Thoracic aorta (tissue), 2 donors: Measurements from ENCODE around the gene SCYL1. TPM values are rescaled to one million over a fixed set of nuclear protein-coding genes. Genes with fewer than 3 reads are reported as not detected.

ENCODE experiments used
- ATAC-seq: fragments of 150-250 bp; one replicate; pipeline ENCODE4 v1.8.0; 2017; ENCODE audit warnings: low read depth; ENCODE audit not compliant: insufficient number of reproducible peaks, low FRiP score
- DNase-seq: peaks from one replicate; pipeline ENCODE4 v3.0.0-alpha.2; 2020; ENCODE audit warnings: low spot score
- H3K27ac ChIP-seq, 2 donors: fragments of 200-600 bp; sonication (generic); 1 replicate in 1 of 2; 2 replicates in 1 of 2; pipeline ENCODE4 v1.5.1; 2016; ENCODE audit warnings: mild to moderate bottlenecking in 2 of 2, moderate library complexity in 2 of 2
- H3K27me3 ChIP-seq: fragments of 200-600 bp; sonication (generic); replicated peaks from 2 replicates; pipeline ENCODE4 v1.6.0; 2016; ENCODE audit warnings: mild to moderate bottlenecking; ENCODE audit not compliant: insufficient read depth
- H3K36me3 ChIP-seq: fragments of 200-600 bp; sonication (generic); one replicate; pipeline ENCODE4 v1.5.1; 2016
- H3K4me1 ChIP-seq, 2 donors: fragments of 200-600 bp; sonication (generic); 1 replicate in 1 of 2; 2 replicates in 1 of 2; pipeline versions ENCODE4 v1.5.1 to v1.6.0; 2016; ENCODE audit warnings: low read depth in 2 of 2, mild to moderate bottlenecking in 1 of 2; ENCODE audit not compliant: control insufficient read depth in 1 of 2
- H3K4me3 ChIP-seq: fragments of 200-600 bp; sonication (generic); 2 replicates; pipeline ENCODE4 v1.5.1; 2016; ENCODE audit warnings: mild to moderate bottlenecking
- H3K9me3 ChIP-seq: fragments of 200-600 bp; sonication (generic); 2 replicates; pipeline ENCODE4 v1.5.1; 2016
- total RNA-seq, 2 donors: library from RNA; depleted of rRNA; stranded (reverse); fragments of >200 nt; gene quantifications; one replicate each; pipeline versions ENCODE4 v1.1.0 to v1.2.3, GENCODE V29; 2016
- TF ChIP-seq, protein P1 (sequence below): fragments of 200-600 bp; sonication (generic); IDR thresholded peaks from one replicate; pipeline ENCODE4 v1.5.1; 2019; ENCODE audit warnings: antibody characterized with exemption

The SCYL1 gene
- total RNA-seq, 2 donors from 2014 or later = 96.8 to 106 TPM

- Histone ChIP-seq H3K4me1 (peaks cover 38 to 68% of the 10 kb centered on the region in 2 donors), H3K27me3 (no peaks in the 10 kb centered on the region), H3K36me3 (no peaks in the 10 kb centered on the region), H3K4me3 (peak within 1 kb of the TSS; percentile 93), H3K27ac (peak within 1 kb of the TSS; percentile 93 to 96), H3K9me3 (no peaks in the 10 kb centered on the region)
- ATAC-seq = peak; percentile 70
- DNase-seq = peak; percentile 92
- TF ChIP-seq, protein P1, sequence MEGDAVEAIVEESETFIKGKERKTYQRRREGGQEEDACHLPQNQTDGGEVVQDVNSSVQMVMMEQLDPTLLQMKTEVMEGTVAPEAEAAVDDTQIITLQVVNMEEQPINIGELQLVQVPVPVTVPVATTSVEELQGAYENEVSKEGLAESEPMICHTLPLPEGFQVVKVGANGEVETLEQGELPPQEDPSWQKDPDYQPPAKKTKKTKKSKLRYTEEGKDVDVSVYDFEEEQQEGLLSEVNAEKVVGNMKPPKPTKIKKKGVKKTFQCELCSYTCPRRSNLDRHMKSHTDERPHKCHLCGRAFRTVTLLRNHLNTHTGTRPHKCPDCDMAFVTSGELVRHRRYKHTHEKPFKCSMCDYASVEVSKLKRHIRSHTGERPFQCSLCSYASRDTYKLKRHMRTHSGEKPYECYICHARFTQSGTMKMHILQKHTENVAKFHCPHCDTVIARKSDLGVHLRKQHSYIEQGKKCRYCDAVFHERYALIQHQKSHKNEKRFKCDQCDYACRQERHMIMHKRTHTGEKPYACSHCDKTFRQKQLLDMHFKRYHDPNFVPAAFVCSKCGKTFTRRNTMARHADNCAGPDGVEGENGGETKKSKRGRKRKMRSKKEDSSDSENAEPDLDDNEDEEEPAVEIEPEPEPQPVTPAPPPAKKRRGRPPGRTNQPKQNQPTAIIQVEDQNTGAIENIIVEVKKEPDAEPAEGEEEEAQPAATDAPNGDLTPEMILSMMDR = peak; percentile 40
These were observed 45.4 kb downstream of the SCYL1 start, which contains the start of gene ZNRD2 for GRCh38 chr11:65569973-65570918. Gene ZNRD2 (plus strand): TSS chr11:65570477. CDS start chr11:65570492, 15 bp downstream.

GRCh38 chr11:65571420-65571819, 46.5 kb downstream of the SCYL1 start:
- H3K4me3 ChIP-seq = peak overlapping the region; percentile 93
- ATAC-seq (no peak), DNase-seq (no peak)
- H3K9me3 ChIP-seq = no peaks in the 10 kb centered on the region
- H3K27ac ChIP-seq = peak overlapping the region; percentile 79 to 96
- no peaks in the 10 kb centered on the region for H3K36me3 ChIP-seq
- H3K27me3 ChIP-seq = no peaks in the 10 kb centered on the region
- peaks cover 38 to 59% of the 10 kb centered on the region in 2 donors for H3K4me1 ChIP-seq
- TF ChIP-seq, protein P1 = no peak

- H3K27ac ChIP-seq = peak overlapping the region; percentile 79 to 96
- no peak for ATAC-seq
These were observed 47.1 kb downstream of the SCYL1 start for GRCh38 chr11:65571940-65572339.

GRCh38 chr11:65572356-65573051, 47.6 kb downstream of the SCYL1 start, which contains the start of gene FAM89B:
Gene FAM89B (plus strand): TSS chr11:65572538. CDS start chr11:65572670, 132 bp downstream.
- Histone ChIP-seq H3K4me1 (peaks cover 38 to 60% of the 10 kb centered on the region in 2 donors), H3K36me3 (no peaks in the 10 kb centered on the region), H3K4me3 (peak within 1 kb of the TSS; percentile 93), H3K9me3 (no peaks in the 10 kb centered on the region), H3K27ac (peak within 1 kb of the TSS; percentile 79 to 96), H3K27me3 (no peaks in the 10 kb centered on the region)
- TF ChIP-seq, protein P1 = no peak
- DNase-seq (peak; percentile 88), ATAC-seq (no peak)

More at GRCh38 chr11:65571940-65572339, 47.1 kb downstream of the SCYL1 start:
- Histone ChIP-seq H3K4me1 (peaks cover 38 to 56% of the 10 kb centered on the region in 2 donors), H3K36me3 (no peaks in the 10 kb centered on the region), H3K27me3 (no peaks in the 10 kb centered on the region), H3K9me3 (no peaks in the 10 kb centered on the region), H3K4me3 (peak overlapping the region; percentile 93)
- TF ChIP-seq, protein P1 = no peak
- no peak for DNase-seq
